ENCODE measurements around the gene TSPAN33.
"Not testable (repeated sequence)": the region's sequence is repeated elsewhere in the genome, so short reads cannot be mapped to it uniquely, and the experiment has no call there.

The TSPAN33 gene

GRCh38 chr7:129209067-129209926 lies 64.8 kb downstream of the TSPAN33 start:
- no peak for DNase-seq

- no peak for DNase-seq
Measured at GRCh38 chr7:129210256-129210988, 65.9 kb downstream of the TSPAN33 start.

GRCh38 chr7:129210989-129211312 lies 66.4 kb downstream of the TSPAN33 start:
- DNase-seq: no peak

- no peak for DNase-seq
Measured at GRCh38 chr7:129212126-129212525, 67.6 kb downstream of the TSPAN33 start.

GRCh38 chr7:129212596-129212995 lies 68.1 kb downstream of the TSPAN33 start:
- DNase-seq: no peak

- DNase-seq: no peak
Measured at GRCh38 chr7:129213828-129214227, 69.3 kb downstream of the TSPAN33 start.

- DNase-seq: not testable (repeated sequence)
Measured at GRCh38 chr7:129215691-129216090, 71.2 kb downstream of the TSPAN33 start.

- DNase-seq: not testable (repeated sequence)
Measured at GRCh38 chr7:129216101-129216715, 71.7 kb downstream of the TSPAN33 start.

- DNase-seq: not testable (repeated sequence)
Measured at GRCh38 chr7:129216821-129217416, 72.4 kb downstream of the TSPAN33 start.

GRCh38 chr7:129218514-129219062 lies 74.1 kb downstream of the TSPAN33 start:
- DNase-seq: no peak

GRCh38 chr7:129219166-129219565 lies 74.7 kb downstream of the TSPAN33 start:
- not testable (repeated sequence) for DNase-seq

Measured in cortex of kidney (tissue), 1 donor.